GM18870 (cell line): ENCODE measurements around the gene TTYH3.

Experiments used
- ATAC-seq: cut with Tn5 transposase; IDR thresholded peaks from one replicate; pipeline ENCODE4 v1.9.1; 2021; ENCODE audit warnings: moderate library complexity; ENCODE audit not compliant: unreplicated experiment

The TTYH3 gene

GRCh38 chr7:2634267-2635145, 2.7 kb downstream of the TTYH3 start:
- no peak for ATAC-seq

- no peak for ATAC-seq
Observed at GRCh38 chr7:2635148-2635668, 3.4 kb downstream of the TTYH3 start.

DNA sequence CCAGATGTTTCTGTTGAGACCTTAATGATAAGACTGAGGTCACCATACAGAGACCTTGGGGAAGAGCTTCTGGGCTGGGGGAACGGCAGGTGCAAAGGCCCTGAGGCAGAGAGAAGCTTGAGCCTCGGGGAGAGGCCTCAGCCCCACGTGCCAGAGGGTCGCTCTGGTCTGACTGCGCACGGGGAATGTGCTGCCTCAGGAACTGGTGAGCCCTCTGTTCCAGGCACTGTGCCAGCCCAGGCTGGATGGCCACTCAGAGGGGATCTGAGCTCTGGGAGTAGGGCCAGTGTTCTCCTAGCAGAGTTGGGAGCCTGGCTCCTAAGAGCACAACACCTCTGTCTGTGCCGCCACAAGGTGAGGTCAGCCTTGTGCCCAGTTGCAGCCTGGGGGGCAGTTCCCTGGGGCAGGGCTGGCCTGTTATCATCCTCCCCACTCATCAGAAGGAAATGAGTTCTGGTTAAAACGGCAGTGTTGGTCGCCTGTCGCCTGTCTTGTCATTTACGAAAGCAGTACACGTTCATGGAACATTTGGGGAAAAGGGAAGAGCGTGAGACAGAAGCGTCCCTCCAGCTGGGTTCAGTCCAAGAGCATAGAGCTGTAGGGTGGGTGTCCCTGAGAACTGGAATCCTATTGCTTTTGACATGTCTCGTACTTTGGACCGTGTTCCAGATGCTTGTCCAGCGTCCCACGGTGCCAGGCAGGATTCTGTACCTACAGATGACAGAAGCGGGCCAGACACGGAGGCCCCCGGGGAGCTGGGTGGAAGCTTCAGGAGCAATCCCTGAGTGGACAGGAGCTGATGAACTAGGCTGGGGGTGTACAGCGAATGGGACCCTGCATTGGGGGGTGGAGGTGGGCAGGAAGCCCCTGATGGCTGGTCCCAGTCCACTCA, 4.3 kb downstream of the TTYH3 start:
- no peak for ATAC-seq

GRCh38 chr7:2637066-2637471, 5.3 kb downstream of the TTYH3 start:
- ATAC-seq: no peak

DNA sequence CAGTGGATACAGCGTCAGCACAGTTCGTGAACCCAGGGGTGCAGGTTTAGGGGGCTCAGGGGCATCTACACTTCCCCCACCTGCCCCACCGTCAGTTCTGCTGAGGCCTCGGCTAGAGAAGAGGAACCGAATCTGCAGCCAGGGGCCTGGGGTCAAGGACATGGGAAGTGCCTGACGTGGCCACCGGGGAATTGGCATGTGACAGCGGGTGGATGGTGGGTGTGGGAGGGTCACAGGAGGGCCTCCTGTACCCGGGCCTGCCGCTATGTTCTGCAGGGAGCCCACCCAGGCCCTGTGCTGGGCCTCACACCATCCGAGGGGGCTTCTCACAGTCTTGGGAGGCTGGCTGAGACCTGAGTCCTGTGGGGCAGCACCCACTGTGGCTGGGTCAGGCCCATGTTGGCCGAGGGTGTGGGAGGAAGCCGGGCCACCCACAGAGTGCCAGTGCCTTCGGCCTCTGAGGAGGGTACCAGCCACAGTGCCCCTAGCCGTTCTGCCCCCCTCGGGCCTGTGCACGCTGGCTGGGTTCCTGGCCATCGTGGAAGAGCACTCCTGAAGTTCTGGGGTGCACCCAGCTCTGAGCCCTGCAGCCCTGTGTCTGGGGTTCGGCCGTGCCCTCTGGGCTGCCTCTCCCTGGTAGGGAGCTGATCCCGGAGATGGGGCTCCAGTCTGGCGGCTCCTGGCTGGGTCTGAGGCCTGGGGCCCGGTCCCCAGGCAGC, 5.9 kb downstream of the TTYH3 start:
- ATAC-seq: no peak

- ATAC-seq: no peak
Observed at GRCh38 chr7:2638224-2638991, 6.6 kb downstream of the TTYH3 start.

DNA sequence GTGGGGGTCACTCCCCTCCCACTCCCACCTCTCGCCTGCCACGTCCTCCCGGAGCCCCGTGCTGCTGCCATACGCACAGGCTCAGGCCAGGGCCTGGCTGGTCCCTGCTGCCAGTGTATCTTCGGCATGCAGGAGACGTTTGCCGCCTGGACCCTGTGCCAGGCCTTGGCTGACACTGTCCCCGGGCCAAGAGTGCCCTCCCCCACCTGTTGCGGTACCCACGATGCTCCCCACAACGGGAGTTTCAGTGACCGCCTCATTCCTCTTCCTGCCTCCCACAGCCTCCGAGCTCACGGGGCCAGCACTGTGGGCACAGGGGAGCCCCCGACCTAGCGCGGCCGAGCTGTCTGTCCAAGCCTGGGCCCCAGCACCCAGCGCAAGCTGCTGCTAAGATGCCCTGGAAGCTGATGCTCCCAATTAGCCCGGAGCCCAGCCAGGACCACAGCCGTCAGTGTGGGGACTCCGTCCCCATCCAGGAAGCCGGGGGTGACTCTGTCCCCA, 7.4 kb downstream of the TTYH3 start:
- no peak for ATAC-seq

DNA sequence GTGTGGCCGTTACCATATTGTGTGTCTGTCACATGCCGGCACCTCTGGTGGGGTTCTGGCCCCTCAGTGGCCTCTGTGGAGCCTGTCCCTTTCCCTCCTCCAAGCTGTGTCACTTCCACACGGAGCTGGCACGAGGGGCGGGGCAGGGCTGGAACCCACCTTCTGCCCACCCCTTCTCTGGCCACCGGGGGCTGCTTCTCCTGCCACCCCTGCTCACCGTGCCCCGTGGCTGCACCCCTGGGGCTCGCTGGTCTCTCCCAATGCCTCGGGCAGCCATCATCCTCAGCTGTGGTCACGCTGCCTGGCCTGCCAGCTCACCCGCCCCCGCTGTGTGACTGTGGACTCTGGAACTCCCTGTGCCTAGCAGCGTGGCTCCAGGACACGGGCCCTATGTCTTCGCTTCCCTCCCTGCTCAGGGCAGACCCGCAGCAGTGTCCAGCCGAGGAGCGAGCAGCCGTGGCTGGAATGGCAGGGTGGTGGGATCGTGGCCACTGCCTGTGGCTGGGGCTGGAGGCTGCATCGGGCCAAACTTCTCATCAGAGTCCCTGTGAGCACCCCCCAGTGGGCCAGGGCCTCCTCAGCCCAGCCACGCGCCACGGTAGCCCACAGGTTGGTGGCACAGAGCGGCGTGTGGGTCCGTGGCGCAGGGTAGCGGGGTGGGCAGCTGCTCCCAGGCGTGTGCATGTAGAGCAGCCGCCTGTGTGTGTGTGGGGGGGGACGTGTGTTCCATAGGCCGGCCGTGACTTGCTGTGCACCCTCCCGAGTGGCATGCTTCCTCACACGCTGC, 8.1 kb downstream of the TTYH3 start:
- no peak for ATAC-seq

GRCh38 chr7:2640482-2640830, 8.7 kb downstream of the TTYH3 start:
- no peak for ATAC-seq

DNA sequence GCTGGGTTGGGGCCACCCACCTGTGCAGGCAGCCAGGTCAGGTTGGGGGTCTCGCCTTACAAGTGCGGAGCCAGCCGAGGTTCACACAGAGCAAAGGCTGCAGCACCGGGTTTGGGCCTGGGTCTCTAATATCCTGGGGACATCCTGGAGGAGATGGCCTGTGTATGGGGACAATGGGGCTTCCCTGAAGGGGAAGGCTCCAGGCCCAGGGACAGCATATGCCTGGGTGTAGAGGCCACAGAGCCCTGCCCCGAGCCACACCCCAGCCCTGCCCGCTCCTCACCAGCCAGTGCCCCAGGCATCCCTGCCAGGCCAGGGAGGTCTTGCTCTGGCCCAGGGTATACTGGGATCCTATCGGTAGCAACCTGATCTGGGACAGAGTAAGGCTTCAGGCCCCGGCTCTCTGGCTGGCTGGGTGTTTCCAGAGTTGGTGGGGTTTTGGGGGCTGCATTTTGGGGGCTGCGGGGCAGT, 9.1 kb downstream of the TTYH3 start:
- ATAC-seq: no peak

DNA sequence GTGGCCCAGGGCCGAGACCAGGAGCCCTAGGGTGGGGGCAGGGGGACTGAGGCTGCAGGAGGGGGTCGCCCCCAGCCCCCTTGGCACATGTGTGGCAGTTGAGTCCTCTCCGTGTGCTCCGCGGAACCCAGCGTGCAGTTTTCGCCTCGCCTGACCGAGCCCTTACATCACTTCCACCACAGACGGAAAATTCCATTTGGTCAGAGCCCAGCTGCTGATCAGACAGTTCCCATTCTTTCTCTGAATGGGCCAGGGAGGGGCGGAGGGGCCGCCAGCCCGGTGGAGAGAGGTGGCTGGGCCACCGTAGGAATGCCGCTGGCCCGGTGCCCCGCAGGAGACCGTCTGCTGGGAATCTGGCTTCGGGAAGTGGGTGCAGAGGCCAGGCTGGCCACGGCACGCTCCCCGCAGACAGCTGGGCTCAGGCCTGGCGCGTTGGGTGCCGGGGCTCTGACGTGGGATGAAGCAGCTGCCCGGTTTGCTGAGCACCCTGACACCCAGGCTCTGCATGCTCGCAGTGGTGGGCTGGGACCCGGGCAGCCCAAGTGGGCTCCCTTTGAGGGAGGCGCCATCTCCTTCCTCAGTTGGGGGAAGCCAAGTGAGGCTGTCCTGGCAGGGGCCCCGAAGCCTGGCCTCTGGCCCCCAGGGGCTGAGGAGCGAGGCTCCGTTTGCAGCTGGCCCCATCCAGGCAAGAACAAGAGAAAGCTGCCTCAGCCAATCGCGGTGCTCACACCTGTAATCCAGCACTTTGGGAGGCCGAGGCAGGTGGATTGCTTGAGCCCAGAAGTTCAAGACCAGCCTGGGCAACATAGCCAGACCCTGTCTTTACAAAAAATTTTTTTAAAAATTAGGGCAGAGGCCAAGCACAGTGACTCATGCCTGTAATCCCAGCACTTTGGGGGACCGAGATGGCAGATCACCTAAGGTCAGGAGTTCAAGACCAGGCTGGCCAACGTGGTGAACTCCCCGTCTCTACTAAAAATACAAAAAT, 9.9 kb downstream of the TTYH3 start:
- ATAC-seq: no peak

- no peak for ATAC-seq
Observed at GRCh38 chr7:2643386-2644219, 11.8 kb downstream of the TTYH3 start.

DNA sequence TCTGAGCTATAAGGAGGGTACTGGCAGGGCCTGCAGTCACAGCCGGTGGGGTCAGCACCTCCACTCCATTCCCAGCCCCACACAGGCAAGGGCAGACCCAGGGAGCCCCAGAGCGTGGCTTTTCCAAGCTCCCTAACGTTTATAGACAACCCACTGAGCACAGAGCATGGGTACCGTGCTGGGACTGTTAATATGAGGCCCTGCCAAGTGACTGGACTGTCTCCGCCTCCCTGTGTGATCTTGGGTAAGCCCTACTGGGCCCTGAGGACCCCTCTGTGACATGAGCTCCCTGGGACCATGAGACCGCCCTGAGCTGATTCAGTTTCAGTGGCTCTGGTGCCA, 12.4 kb downstream of the TTYH3 start:
- no peak for ATAC-seq

DNA sequence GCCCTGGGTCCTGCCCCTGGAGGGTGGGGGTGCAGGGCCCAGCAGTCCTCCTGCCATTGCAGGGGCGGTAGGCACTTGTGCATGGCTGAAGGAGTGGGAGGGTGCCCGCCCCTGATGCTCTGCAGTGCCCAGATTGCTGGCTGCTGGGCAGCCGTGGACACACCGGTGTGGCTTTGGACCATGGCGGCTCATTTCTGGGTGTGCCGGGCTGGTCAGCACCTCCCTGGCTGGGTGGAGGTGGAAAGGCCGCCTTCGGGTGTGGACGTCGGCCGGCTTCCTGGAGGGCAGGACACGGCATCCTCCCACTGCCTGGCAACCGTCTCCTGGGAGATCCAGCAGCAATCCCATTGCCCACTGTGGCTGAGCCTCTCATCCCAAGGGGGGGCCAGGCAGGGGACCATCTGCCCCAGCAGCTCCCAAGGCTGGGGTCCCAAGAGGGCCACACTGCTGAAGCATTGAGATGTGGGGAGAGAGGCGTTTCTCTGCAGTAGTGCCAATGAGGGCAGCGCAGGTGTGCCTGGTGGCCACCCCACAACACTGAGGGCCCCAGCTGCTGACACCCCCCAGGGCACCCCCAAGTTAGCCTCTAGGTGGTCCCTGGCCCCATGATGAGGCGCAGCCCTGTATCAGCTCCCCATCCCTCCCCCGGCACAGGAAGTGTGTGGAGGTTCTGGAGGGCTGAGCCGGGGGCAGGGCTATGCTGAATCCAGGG, 12.9 kb downstream of the TTYH3 start:
- ATAC-seq: no peak

DNA sequence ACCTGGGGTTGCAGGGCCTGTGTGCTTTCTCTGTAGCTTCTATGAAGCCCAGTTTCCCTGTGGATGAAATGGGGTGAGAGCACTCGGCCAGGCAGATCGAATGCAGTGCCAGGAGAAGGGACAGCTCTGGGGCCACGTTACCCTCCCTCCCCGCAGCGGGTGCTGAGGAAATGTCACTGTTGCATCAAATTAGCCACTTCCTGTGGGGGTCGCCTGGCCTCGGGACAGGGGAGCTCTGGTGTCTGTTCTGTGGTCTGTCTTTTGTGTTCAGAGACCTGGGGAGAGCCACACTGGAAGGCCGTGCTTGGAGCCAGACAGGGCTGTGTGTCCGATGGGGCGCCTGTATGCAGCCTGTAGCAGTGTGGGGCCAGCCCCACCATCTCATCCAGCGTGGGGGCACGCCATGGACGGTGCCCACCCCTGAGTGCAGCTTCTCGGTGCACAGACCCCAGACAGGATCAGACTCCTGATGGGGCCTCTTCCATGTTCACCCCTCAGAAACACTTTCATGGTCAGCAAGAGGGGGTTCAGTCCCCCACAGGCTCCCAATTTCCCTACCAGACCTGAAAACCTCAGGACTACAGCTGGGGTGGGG, 13.6 kb downstream of the TTYH3 start:
- ATAC-seq: no peak

DNA sequence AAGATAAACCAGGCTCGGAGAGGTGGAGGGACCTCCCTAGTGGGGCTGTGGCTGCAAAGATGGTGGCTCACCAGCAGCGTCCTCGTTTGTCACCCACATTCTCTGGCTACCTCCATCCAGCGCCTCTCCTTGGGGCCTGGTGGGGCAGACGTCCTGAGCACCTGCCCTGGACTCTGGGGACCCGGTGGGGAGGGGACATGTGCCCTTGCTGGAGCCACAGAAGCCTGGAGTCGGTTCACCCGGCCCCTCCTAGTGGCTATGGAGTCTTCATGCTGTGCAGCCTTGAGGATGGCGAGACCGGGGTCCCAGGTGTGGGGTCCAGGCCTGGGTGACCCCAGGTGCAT, 14.5 kb downstream of the TTYH3 start:
- ATAC-seq: no peak
